Measurements from ENCODE around the gene OR52J3.

Gene OR52J3

DNA sequence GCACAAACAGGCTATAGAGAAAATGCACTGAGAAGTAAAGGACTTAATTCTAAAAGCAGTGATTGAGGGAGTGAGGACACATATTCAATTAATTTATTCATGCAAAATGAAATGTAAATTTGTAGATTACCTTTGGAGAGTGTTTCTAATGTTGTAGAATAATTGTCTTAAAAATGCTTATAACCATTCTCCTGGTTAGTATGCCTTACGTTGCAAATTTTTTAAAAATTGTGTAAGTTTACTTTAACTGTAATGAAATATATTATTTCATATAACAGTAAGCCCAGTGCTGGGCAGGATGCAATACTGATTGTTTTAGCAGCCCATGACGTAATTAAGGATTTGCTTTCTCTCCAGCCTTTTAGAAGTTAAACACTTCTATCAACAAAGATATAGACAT is 49.7 kb downstream of the OR52J3 start:
- no peak for DNase-seq (ENCODE audit: low read depth in 2 of 2)
